ENCODE data around the gene STXBP1. TPM values are rescaled to one million over a fixed set of nuclear protein-coding genes. Genes with fewer than 3 reads are reported as not detected.

The STXBP1 gene
- total RNA-seq, 1 donor from 2014 or later = 26.5 TPM

GRCh38 chr9:127720865-127721227 is 108.8 kb downstream of the STXBP1 start:
- H3K27ac Mint-ChIP-seq = no peak overlapping the region
- H3K4me3 Mint-ChIP-seq = no peak overlapping the region
- H3K9me3 Mint-ChIP-seq = no peaks in the 10 kb centered on the region

GRCh38 chr9:127721391-127721821 is 109.3 kb downstream of the STXBP1 start:
- Mint-ChIP-seq H3K4me3 (no peak overlapping the region), H3K36me3 (ENCODE audit: low read depth) (no peaks in the 10 kb centered on the region), H3K27me3 (no peaks in the 10 kb centered on the region), H3K4me1 (peaks cover 6% of the 10 kb centered on the region), H3K9me3 (no peaks in the 10 kb centered on the region), H3K27ac (no peak overlapping the region)
- DNase-seq = no peak
- intact Hi-C loops (cut with micrococcal nuclease) = no loop called here

More at GRCh38 chr9:127720865-127721227, 108.8 kb downstream of the STXBP1 start:
- no peak for DNase-seq
- Mint-ChIP-seq H3K36me3 (ENCODE audit: low read depth) (no peaks in the 10 kb centered on the region), H3K4me1 (peaks cover 11% of the 10 kb centered on the region), H3K27me3 (no peaks in the 10 kb centered on the region)
- intact Hi-C loops (cut with micrococcal nuclease) = no loop called here

GRCh38 chr9:127722055-127722745 is 110.1 kb downstream of the STXBP1 start:
- H3K27me3 Mint-ChIP-seq = no peaks in the 10 kb centered on the region
- no peak overlapping the region for H3K27ac Mint-ChIP-seq
- no peak for DNase-seq
- intact Hi-C loops (cut with micrococcal nuclease) = no loop called here
- no peaks in the 10 kb centered on the region for H3K36me3 Mint-ChIP-seq (ENCODE audit: low read depth)
- no peaks in the 10 kb centered on the region for H3K9me3 Mint-ChIP-seq
- no peak overlapping the region for H3K4me3 Mint-ChIP-seq
- H3K4me1 Mint-ChIP-seq = peaks cover 6% of the 10 kb centered on the region

GRCh38 chr9:127723013-127723412 is 110.9 kb downstream of the STXBP1 start:
- intact Hi-C loops (cut with micrococcal nuclease) = no loop called here
- Mint-ChIP-seq H3K27ac (no peak overlapping the region), H3K4me3 (no peak overlapping the region), H3K27me3 (no peaks in the 10 kb centered on the region), H3K9me3 (no peaks in the 10 kb centered on the region), H3K4me1 (peaks cover 6% of the 10 kb centered on the region), H3K36me3 (ENCODE audit: low read depth) (no peaks in the 10 kb centered on the region)
- no peak for DNase-seq

GRCh38 chr9:127723444-127723843 is 111.4 kb downstream of the STXBP1 start:
- DNase-seq = no peak
- intact Hi-C loops (cut with micrococcal nuclease) = no loop called here
- H3K27ac Mint-ChIP-seq = no peak overlapping the region
- H3K4me3 Mint-ChIP-seq = no peak overlapping the region
- H3K4me1 Mint-ChIP-seq = peaks cover 6% of the 10 kb centered on the region
- no peaks in the 10 kb centered on the region for H3K9me3 Mint-ChIP-seq
- H3K27me3 Mint-ChIP-seq = no peaks in the 10 kb centered on the region
- no peaks in the 10 kb centered on the region for H3K36me3 Mint-ChIP-seq (ENCODE audit: low read depth)

- H3K27ac Mint-ChIP-seq = no peak overlapping the region
- peaks cover 6% of the 10 kb centered on the region for H3K4me1 Mint-ChIP-seq
- intact Hi-C loops (cut with micrococcal nuclease) = no loop called here
- H3K4me3 Mint-ChIP-seq = no peak overlapping the region
- H3K27me3 Mint-ChIP-seq = no peaks in the 10 kb centered on the region
- DNase-seq = no peak
- no peaks in the 10 kb centered on the region for H3K9me3 Mint-ChIP-seq
- H3K36me3 Mint-ChIP-seq (ENCODE audit: low read depth) = no peaks in the 10 kb centered on the region
These were observed 111.9 kb downstream of the STXBP1 start for GRCh38 chr9:127724012-127724411.

- H3K4me3 Mint-ChIP-seq = no peak overlapping the region
- DNase-seq = no peak
- H3K27me3 Mint-ChIP-seq = no peaks in the 10 kb centered on the region
- peaks cover 1% of the 10 kb centered on the region for H3K36me3 Mint-ChIP-seq (ENCODE audit: low read depth)
- no peak overlapping the region for H3K27ac Mint-ChIP-seq
- intact Hi-C loops (cut with micrococcal nuclease) = no loop called here
- H3K9me3 Mint-ChIP-seq = no peaks in the 10 kb centered on the region
- no peaks in the 10 kb centered on the region for H3K4me1 Mint-ChIP-seq
These were observed 114.8 kb downstream of the STXBP1 start for GRCh38 chr9:127726871-127727270.

- Mint-ChIP-seq H3K27me3 (no peaks in the 10 kb centered on the region), H3K9me3 (no peaks in the 10 kb centered on the region), H3K36me3 (ENCODE audit: low read depth) (peaks cover 3% of the 10 kb centered on the region), H3K4me3 (no peak overlapping the region), H3K27ac (no peak overlapping the region), H3K4me1 (peaks cover 3% of the 10 kb centered on the region)
- intact Hi-C loops (cut with micrococcal nuclease) = no loop called here
- no peak for DNase-seq
These were observed 116.7 kb downstream of the STXBP1 start for GRCh38 chr9:127728808-127729207.

- Mint-ChIP-seq H3K4me3 (no peak overlapping the region), H3K27ac (no peak overlapping the region), H3K36me3 (ENCODE audit: low read depth) (peaks cover 3% of the 10 kb centered on the region), H3K4me1 (peaks cover 6% of the 10 kb centered on the region), H3K27me3 (no peaks in the 10 kb centered on the region), H3K9me3 (no peaks in the 10 kb centered on the region)
- intact Hi-C loops (cut with micrococcal nuclease) = no loop called here
- DNase-seq = no peak
These were observed 117.6 kb downstream of the STXBP1 start for GRCh38 chr9:127729522-127730256.

GRCh38 chr9:127730262-127730661 is 118.2 kb downstream of the STXBP1 start:
- no peak for DNase-seq
- peaks cover 7% of the 10 kb centered on the region for H3K4me1 Mint-ChIP-seq
- peaks cover 3% of the 10 kb centered on the region for H3K36me3 Mint-ChIP-seq (ENCODE audit: low read depth)
- H3K27ac Mint-ChIP-seq = no peak overlapping the region
- H3K4me3 Mint-ChIP-seq = no peak overlapping the region
- no peaks in the 10 kb centered on the region for H3K27me3 Mint-ChIP-seq
- intact Hi-C loops (cut with micrococcal nuclease) = no loop called here
- no peaks in the 10 kb centered on the region for H3K9me3 Mint-ChIP-seq

- intact Hi-C loops (cut with micrococcal nuclease) = no loop called here
- Mint-ChIP-seq H3K4me1 (peaks cover 10% of the 10 kb centered on the region), H3K27ac (no peak overlapping the region), H3K36me3 (ENCODE audit: low read depth) (peaks cover 3% of the 10 kb centered on the region), H3K27me3 (no peaks in the 10 kb centered on the region), H3K4me3 (no peak overlapping the region), H3K9me3 (no peaks in the 10 kb centered on the region)
- DNase-seq = no peak
These were observed 118.8 kb downstream of the STXBP1 start for GRCh38 chr9:127730799-127731410.

- Mint-ChIP-seq H3K36me3 (ENCODE audit: low read depth) (peaks cover 3% of the 10 kb centered on the region), H3K4me1 (peaks cover 10% of the 10 kb centered on the region), H3K27me3 (no peaks in the 10 kb centered on the region), H3K9me3 (no peaks in the 10 kb centered on the region), H3K4me3 (no peak overlapping the region), H3K27ac (no peak overlapping the region)
- intact Hi-C loops (cut with micrococcal nuclease) = no loop called here
- DNase-seq = no peak
These were observed 119.9 kb downstream of the STXBP1 start for GRCh38 chr9:127731938-127732337.

- H3K4me3 Mint-ChIP-seq = no peak overlapping the region
- intact Hi-C loops (cut with micrococcal nuclease) = no loop called here
- peaks cover 3% of the 10 kb centered on the region for H3K36me3 Mint-ChIP-seq (ENCODE audit: low read depth)
- H3K27ac Mint-ChIP-seq = no peak overlapping the region
- H3K9me3 Mint-ChIP-seq = no peaks in the 10 kb centered on the region
- H3K4me1 Mint-ChIP-seq = peaks cover 10% of the 10 kb centered on the region
- no peaks in the 10 kb centered on the region for H3K27me3 Mint-ChIP-seq
- no peak for DNase-seq
These were observed 120.4 kb downstream of the STXBP1 start for GRCh38 chr9:127732444-127732843.

- Mint-ChIP-seq H3K9me3 (no peaks in the 10 kb centered on the region), H3K27me3 (no peaks in the 10 kb centered on the region)
These were observed 121.5 kb downstream of the STXBP1 start for GRCh38 chr9:127733614-127734013.

More at GRCh38 chr9:127733614-127734013, 121.5 kb downstream of the STXBP1 start:
- Mint-ChIP-seq H3K4me1 (peaks cover 10% of the 10 kb centered on the region), H3K27ac (no peak overlapping the region), H3K36me3 (ENCODE audit: low read depth) (peaks cover 9% of the 10 kb centered on the region), H3K4me3 (peak overlapping the region; percentile 89)
- intact Hi-C loops (cut with micrococcal nuclease) = loop anchor here (1.0 kb wide), 2 partner anchors 143 to 229 kb away; no protein-coding TSS in a partner anchor
- no peak for DNase-seq
